ENCODE results near the gene NEGR1. TPM values are rescaled to one million over a fixed set of nuclear protein-coding genes. Genes with fewer than 3 reads are reported as not detected.
"Not testable (repeated sequence)": the region's sequence is repeated elsewhere in the genome, so short reads cannot be mapped to it uniquely, and the experiment has no call there.

The NEGR1 gene
- total RNA-seq, 1 experiment from 2014 or later, result 0.05 TPM

DNA sequence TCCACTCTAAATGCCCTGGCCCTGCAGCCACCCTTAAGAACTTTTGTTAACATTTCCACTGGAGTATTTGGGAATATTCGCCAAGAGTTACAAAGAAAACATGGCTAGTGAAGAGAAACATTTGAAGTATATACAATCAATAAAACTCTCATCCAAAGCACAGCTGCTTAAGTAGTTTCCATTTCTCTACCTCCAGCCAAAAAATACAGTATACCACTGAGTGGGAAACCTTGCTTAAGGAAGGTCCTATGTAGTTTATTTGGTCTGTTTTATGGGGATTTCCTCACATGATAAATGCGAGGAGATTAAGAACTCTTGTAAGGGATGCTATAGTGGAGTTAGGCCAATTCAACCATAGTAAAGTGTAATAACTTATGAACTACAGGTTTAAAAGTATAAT lies 382.5 kb downstream of the NEGR1 start:
- RAD21 ChIA-PET (ENCODE audit: low non-redundant PET in 1 of 2, low total read pairs in 2 of 2, uncharacterized antibody in 2 of 2, unreplicated experiment in 2 of 2), result no interaction called here
- Histone ChIP-seq H3K9me3 (ENCODE audit: control insufficient read depth in 1 of 2, insufficient read depth in 1 of 2, low read depth in 1 of 2, low read length in 2 of 2) (peaks cover 3 to 4% of the 10 kb centered on the region in 2 experiments; a peak in 1 of 4 replicates), H4K20me1 (ENCODE audit: insufficient read depth) (no peaks in the 10 kb centered on the region), H3K36me3 (ENCODE audit: control insufficient read depth in 1 of 2, insufficient read depth in 2 of 2, low read length in 2 of 2) (no peaks in the 10 kb centered on the region), H3K4me1 (ENCODE audit: control insufficient read depth in 1 of 2, insufficient read depth in 2 of 2, low read length in 2 of 2) (no peaks in the 10 kb centered on the region), H3K27me3 (ENCODE audit: insufficient read depth, low read length) (no peaks in the 10 kb centered on the region), H3K4me2 (ENCODE audit: low read length) (no peak overlapping the region), H3K4me3 (replicated peaks in 1 of 2; ENCODE audit: low read depth in 1 of 2, low read length in 2 of 2) (no peak overlapping the region), H3K9me2 (ENCODE audit: insufficient read depth) (no peaks in the 10 kb centered on the region), H3K9ac (ENCODE audit: low read length) (no peak overlapping the region), H3K79me2 (ENCODE audit: insufficient read depth, low read length) (no peaks in the 10 kb centered on the region), H2AFZ (ENCODE audit: low read depth, low read length, poor library complexity, severe bottlenecking) (no peak overlapping the region), H3K27ac (ENCODE audit: low read depth, low read length) (no peak overlapping the region)
- POLR2A ChIA-PET, result no interaction called here
- TF ChIP-seq ZBTB33 (IDR thresholded peaks at IDR 0.05; ENCODE audit: extremely low read depth, insufficient replicate concordance, low read length), result no peak
- TF ChIP-seq CTCF (IDR thresholded peaks at IDR 0.05 in 2 of 3, conservative IDR thresholded peaks at IDR 0.05 in 1 of 3; ENCODE audit: borderline replicate concordance in 1 of 3, insufficient read depth in 1 of 3, low read depth in 2 of 3, low read length in 2 of 3), result no peak
- TF ChIP-seq MAX (IDR thresholded peaks at IDR 0.05), result no peak
- no peak for TF ChIP-seq SIN3A (IDR thresholded peaks at IDR 0.05; ENCODE audit: low read depth)
- TF ChIP-seq POLR2A (IDR thresholded peaks at IDR 0.05; ENCODE audit: borderline replicate concordance, extremely low read depth, insufficient read depth, insufficient read length), result no peak
- no peak for TF ChIP-seq POLR2AphosphoS5 (IDR thresholded peaks at IDR 0.05; ENCODE audit: low read depth, low read length)
- no peak for TF ChIP-seq ELF1 (IDR thresholded peaks at IDR 0.05; ENCODE audit: borderline replicate concordance, low read depth)
- TF ChIP-seq REST (IDR thresholded peaks at IDR 0.05; ENCODE audit: low read depth), result no peak
- no peak for TF ChIP-seq EZH2 (IDR thresholded peaks at IDR 0.05)
- BruUV-seq (replicated peaks), result no TSS peak
- ATAC-seq (no peak), DNase-seq (ENCODE audit: low read depth, low spot score) (no peak)
- CTCF ChIA-PET, result no interaction called here
- intact Hi-C loops (cut with micrococcal nuclease), result loop anchor here (5.0 kb wide), 1 partner anchor 1372 kb away; no protein-coding TSS in a partner anchor

DNA sequence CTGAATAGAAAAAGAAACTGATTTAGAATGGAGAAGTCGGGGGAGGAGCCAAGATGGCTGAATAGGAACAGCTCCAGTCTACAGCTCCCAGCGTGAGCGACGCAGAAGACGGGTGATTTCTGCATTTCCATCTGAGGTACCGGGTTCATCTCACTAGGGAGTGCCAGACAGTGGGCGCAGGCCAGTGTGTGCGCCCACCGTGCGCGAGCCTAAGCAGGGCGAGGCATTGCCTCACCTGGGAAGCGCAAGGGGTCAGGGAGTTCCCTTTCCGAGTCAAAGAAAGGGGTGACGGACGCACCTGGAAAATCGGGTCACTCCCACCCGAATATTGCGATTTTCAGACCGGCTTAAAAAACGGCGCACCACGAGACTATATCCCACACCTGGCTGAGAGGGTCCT lies 394.2 kb downstream of the NEGR1 start:
- H3K9me2 ChIP-seq (ENCODE audit: insufficient read depth); POLR2A ChIA-PET; CTCF ChIA-PET; H3K9me3 ChIP-seq (ENCODE audit: control insufficient read depth in 1 of 2, insufficient read depth in 1 of 2, low read depth in 1 of 2, low read length in 2 of 2); RAD21 ChIA-PET (ENCODE audit: low non-redundant PET in 1 of 2, low total read pairs in 2 of 2, uncharacterized antibody in 2 of 2, unreplicated experiment in 2 of 2); H4K20me1 ChIP-seq (ENCODE audit: insufficient read depth); H3K27me3 ChIP-seq (ENCODE audit: insufficient read depth, low read length); H3K4me3 ChIP-seq (replicated peaks in 1 of 2; ENCODE audit: low read depth in 1 of 2, low read length in 2 of 2); intact Hi-C loops (cut with micrococcal nuclease); H3K36me3 ChIP-seq (ENCODE audit: control insufficient read depth in 1 of 2, insufficient read depth in 2 of 2, low read length in 2 of 2); H3K27ac ChIP-seq (ENCODE audit: low read depth, low read length); H3K4me2 ChIP-seq (ENCODE audit: low read length); BruUV-seq (replicated peaks); ATAC-seq; H2AFZ ChIP-seq (ENCODE audit: low read depth, low read length, poor library complexity, severe bottlenecking); H3K79me2 ChIP-seq (ENCODE audit: insufficient read depth, low read length); DNase-seq (ENCODE audit: low read depth, low spot score); H3K4me1 ChIP-seq (ENCODE audit: control insufficient read depth in 1 of 2, insufficient read depth in 2 of 2, low read length in 2 of 2); H3K9ac ChIP-seq (ENCODE audit: low read length): not testable (repeated sequence)
